ENCODE measurements around the gene MNS1.
"Not testable (repeated sequence)": the region's sequence is repeated elsewhere in the genome, so short reads cannot be mapped to it uniquely, and the experiment has no call there.

The MNS1 gene

GRCh38 chr15:56464893-56465520 lies at the start of gene MNS1:
Gene MNS1 (minus strand): TSS chr15:56465137. CDS start chr15:56464972, 165 bp downstream.
- DNase-seq = peak in 2 of 4 experiments; percentile 5 to 14

- DNase-seq = no peak
Observed at GRCh38 chr15:56496635-56497034, 31.7 kb upstream of the MNS1 start.

- no peak for DNase-seq
Observed at GRCh38 chr15:56495533-56495932, 30.6 kb upstream of the MNS1 start.

GRCh38 chr15:56495053-56495452 lies 30.1 kb upstream of the MNS1 start:
- no peak for DNase-seq

GRCh38 chr15:56492791-56493555 lies 28.0 kb upstream of the MNS1 start:
- DNase-seq = no peak

GRCh38 chr15:56492236-56492635 lies 27.3 kb upstream of the MNS1 start:
- no peak for DNase-seq

GRCh38 chr15:56491110-56491722 lies 26.3 kb upstream of the MNS1 start:
- DNase-seq = peak; percentile 2 to 20 (median 6)

GRCh38 chr15:56490461-56490860 lies 25.5 kb upstream of the MNS1 start:
- DNase-seq = no peak

GRCh38 chr15:56486206-56486605 lies 21.3 kb upstream of the MNS1 start:
- not testable (repeated sequence) for DNase-seq

- not testable (repeated sequence) for DNase-seq
Observed at GRCh38 chr15:56485426-56485825, 20.5 kb upstream of the MNS1 start.

- DNase-seq = no peak
Observed at GRCh38 chr15:56484287-56484686, 19.4 kb upstream of the MNS1 start.

GRCh38 chr15:56475351-56475750 lies 10.4 kb upstream of the MNS1 start:
- no peak for DNase-seq

- no peak for DNase-seq
Observed at GRCh38 chr15:56473017-56473416, 8.1 kb upstream of the MNS1 start.

GRCh38 chr15:56472278-56472677 lies 7.3 kb upstream of the MNS1 start:
- DNase-seq = no peak

GRCh38 chr15:56471440-56472069 lies 6.6 kb upstream of the MNS1 start:
- DNase-seq = no peak

GRCh38 chr15:56469483-56469882 lies 4.5 kb upstream of the MNS1 start:
- DNase-seq = no peak

GRCh38 chr15:56468401-56468800 lies 3.5 kb upstream of the MNS1 start:
- DNase-seq = no peak

- DNase-seq = no peak
Observed at GRCh38 chr15:56467616-56468015, 2.7 kb upstream of the MNS1 start.

GRCh38 chr15:56460947-56461346 lies 4.0 kb downstream of the MNS1 start:
- DNase-seq = no peak

GRCh38 chr15:56460071-56460470 lies 4.9 kb downstream of the MNS1 start:
- DNase-seq = no peak

GRCh38 chr15:56459096-56459495 lies 5.8 kb downstream of the MNS1 start:
- DNase-seq = no peak

- no peak for DNase-seq
Observed at GRCh38 chr15:56456229-56456628, 8.7 kb downstream of the MNS1 start.

GRCh38 chr15:56454836-56455235 lies 10.1 kb downstream of the MNS1 start:
- DNase-seq = no peak

GRCh38 chr15:56445746-56446145 lies 19.2 kb downstream of the MNS1 start:
- no peak for DNase-seq
